Measurements from ENCODE around the gene PCP2. TPM values are rescaled to one million over a fixed set of nuclear protein-coding genes. Genes with fewer than 3 reads are reported as not detected.

Gene PCP2
- total RNA-seq, 3 donors from 2014 or later (not counting 1 experiment from before 2014, with no cell fraction given): 5.4 to 8.4 (median 7.7) TPM

DNA sequence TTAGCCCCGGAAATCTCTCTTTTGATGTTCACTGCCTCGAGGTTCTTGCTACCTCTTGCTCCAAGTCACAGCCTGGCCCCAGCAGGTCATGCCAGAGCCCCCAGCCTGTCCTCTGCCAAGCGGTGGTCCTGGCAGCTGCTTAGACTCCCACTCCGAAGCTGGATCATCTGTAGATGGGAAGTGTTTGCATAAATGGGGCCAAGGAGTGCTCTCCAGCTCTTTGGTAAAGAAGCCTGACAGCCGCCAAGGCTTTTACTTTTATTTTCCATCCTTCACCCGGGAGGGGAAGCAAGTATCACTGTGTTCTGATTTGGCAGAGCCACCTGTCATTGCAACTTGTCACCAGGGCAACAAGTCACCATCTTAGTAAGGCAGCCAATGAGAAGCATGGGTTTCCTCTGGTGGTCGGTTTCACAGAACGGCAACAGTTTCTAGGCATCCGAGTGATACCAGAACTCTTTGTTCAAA lies 24.7 kb upstream of the PCP2 start:
- WGBS (ENCODE audit: insufficient coverage): 29% methylated on average over 9 of the region's 9 CpGs
- H3K9me3 ChIP-seq (ENCODE audit: control insufficient read depth, insufficient read depth, low read length): no peaks in the 10 kb centered on the region
- H3K27ac ChIP-seq (ENCODE audit: low read length): peak overlapping the region; percentile 24
- peak in 2 of 3 donors; percentile 42 to 54 for ATAC-seq
- no peaks in the 10 kb centered on the region for H3K9me3 Mint-ChIP-seq
- peak in 1 of 2 donors; percentile 75 for DNase-seq
- no peaks in the 10 kb centered on the region for H3K27me3 Mint-ChIP-seq (ENCODE audit: low read depth in 2 of 2)
- H3K27me3 ChIP-seq (ENCODE audit: control insufficient read depth, insufficient read depth, low read length): no peaks in the 10 kb centered on the region
- TF ChIP-seq, protein P1, sequence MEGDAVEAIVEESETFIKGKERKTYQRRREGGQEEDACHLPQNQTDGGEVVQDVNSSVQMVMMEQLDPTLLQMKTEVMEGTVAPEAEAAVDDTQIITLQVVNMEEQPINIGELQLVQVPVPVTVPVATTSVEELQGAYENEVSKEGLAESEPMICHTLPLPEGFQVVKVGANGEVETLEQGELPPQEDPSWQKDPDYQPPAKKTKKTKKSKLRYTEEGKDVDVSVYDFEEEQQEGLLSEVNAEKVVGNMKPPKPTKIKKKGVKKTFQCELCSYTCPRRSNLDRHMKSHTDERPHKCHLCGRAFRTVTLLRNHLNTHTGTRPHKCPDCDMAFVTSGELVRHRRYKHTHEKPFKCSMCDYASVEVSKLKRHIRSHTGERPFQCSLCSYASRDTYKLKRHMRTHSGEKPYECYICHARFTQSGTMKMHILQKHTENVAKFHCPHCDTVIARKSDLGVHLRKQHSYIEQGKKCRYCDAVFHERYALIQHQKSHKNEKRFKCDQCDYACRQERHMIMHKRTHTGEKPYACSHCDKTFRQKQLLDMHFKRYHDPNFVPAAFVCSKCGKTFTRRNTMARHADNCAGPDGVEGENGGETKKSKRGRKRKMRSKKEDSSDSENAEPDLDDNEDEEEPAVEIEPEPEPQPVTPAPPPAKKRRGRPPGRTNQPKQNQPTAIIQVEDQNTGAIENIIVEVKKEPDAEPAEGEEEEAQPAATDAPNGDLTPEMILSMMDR (IDR thresholded peaks at IDR 0.05): no peak
- H3K4me3 Mint-ChIP-seq: no peak overlapping the region
- no peaks in the 10 kb centered on the region for H3K36me3 Mint-ChIP-seq
- H3K36me3 ChIP-seq (ENCODE audit: control insufficient read depth, insufficient read depth, low read length): no peaks in the 10 kb centered on the region
- intact Hi-C loops (cut with micrococcal nuclease): no loop called here
- H3K4me1 Mint-ChIP-seq: no peaks in the 10 kb centered on the region
- no peak overlapping the region for H3K4me3 ChIP-seq (ENCODE audit: low read length)
- H3K4me1 ChIP-seq (ENCODE audit: control insufficient read depth, insufficient read depth, low read length): peaks cover 15% of the 10 kb centered on the region
- no peak overlapping the region for H3K27ac Mint-ChIP-seq

DNA sequence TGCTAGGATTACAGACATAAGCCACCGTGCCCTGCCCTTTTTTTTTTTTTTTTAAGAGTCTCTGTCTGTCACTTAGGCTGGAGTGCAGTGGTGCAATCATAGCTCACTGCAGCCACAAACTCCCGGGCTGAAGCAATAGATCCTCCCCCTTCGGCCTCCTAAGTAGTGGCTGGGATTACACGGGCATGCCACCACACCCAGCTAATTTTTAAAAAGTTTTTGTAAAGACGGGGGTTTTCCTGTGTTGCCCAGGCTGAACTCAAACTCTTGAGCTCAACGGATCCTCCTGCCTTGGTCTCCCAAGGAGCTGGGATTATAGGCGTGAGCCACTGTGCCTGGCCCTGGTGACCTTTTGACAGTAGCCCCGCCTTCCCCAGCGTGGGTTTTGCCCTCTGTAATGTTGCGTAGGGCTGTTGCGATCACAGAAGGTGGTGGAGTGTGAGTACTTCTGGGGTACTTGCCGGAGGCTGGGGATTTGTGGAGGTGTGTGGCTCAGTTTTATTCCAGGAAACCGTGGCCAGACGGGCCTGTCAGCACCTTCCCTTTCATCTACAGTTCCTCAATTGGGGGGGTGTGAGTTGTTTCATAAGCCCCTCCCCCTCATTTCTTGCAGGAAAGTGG lies 23.7 kb upstream of the PCP2 start:
- H3K27ac ChIP-seq (ENCODE audit: low read length): peak overlapping the region; percentile 34
- Mint-ChIP-seq H3K4me1 (peaks cover 3 to 8% of the 10 kb centered on the region in 2 donors), H3K36me3 (no peaks in the 10 kb centered on the region), H3K27ac (no peak overlapping the region), H3K27me3 (ENCODE audit: low read depth in 2 of 2) (no peaks in the 10 kb centered on the region), H3K4me3 (no peak overlapping the region), H3K9me3 (no peaks in the 10 kb centered on the region)
- WGBS (ENCODE audit: insufficient coverage): 46% methylated on average over 12 of the region's 14 CpGs
- TF ChIP-seq, protein P1 (IDR thresholded peaks at IDR 0.05): no peak
- peak; percentile 44 to 51 (median 49) for ATAC-seq
- peaks cover 19% of the 10 kb centered on the region for H3K4me1 ChIP-seq (ENCODE audit: control insufficient read depth, insufficient read depth, low read length)
- peak in 1 of 2 donors; percentile 41 for DNase-seq
- H3K36me3 ChIP-seq (ENCODE audit: control insufficient read depth, insufficient read depth, low read length): no peaks in the 10 kb centered on the region
- no peaks in the 10 kb centered on the region for H3K27me3 ChIP-seq (ENCODE audit: control insufficient read depth, insufficient read depth, low read length)
- H3K9me3 ChIP-seq (ENCODE audit: control insufficient read depth, insufficient read depth, low read length): no peaks in the 10 kb centered on the region
- intact Hi-C loops (cut with micrococcal nuclease): no loop called here
- no peak overlapping the region for H3K4me3 ChIP-seq (ENCODE audit: low read length)

- H3K27ac Mint-ChIP-seq: peak overlapping the region in 1 of 2 donors; percentile 72
- no peaks in the 10 kb centered on the region for H3K36me3 Mint-ChIP-seq
- TF ChIP-seq, protein P1 (IDR thresholded peaks at IDR 0.05): no peak
Observed at GRCh38 chr19:7655581-7655980, 22.1 kb upstream of the PCP2 start.

GRCh38 chr19:7654401-7654800 lies 20.9 kb upstream of the PCP2 start:
- DNase-seq: no peak
- no peaks in the 10 kb centered on the region for H3K9me3 Mint-ChIP-seq
- H3K27ac Mint-ChIP-seq: no peak overlapping the region
- H3K27me3 Mint-ChIP-seq (ENCODE audit: low read depth in 2 of 2): no peaks in the 10 kb centered on the region
- TF ChIP-seq, protein P1 (IDR thresholded peaks at IDR 0.05): no peak
- WGBS (ENCODE audit: insufficient coverage): 89% methylated on average over 6 of the region's 8 CpGs
- no peaks in the 10 kb centered on the region for H3K9me3 ChIP-seq (ENCODE audit: control insufficient read depth, insufficient read depth, low read length)
- no peaks in the 10 kb centered on the region for H3K36me3 ChIP-seq (ENCODE audit: control insufficient read depth, insufficient read depth, low read length)
- H3K4me3 ChIP-seq (ENCODE audit: low read length): no peak overlapping the region
- intact Hi-C loops (cut with micrococcal nuclease): no loop called here
- peaks cover 25% of the 10 kb centered on the region for H3K4me1 ChIP-seq (ENCODE audit: control insufficient read depth, insufficient read depth, low read length)
- no peak overlapping the region for H3K4me3 Mint-ChIP-seq
- no peak overlapping the region for H3K27ac ChIP-seq (ENCODE audit: low read length)
- H3K4me1 Mint-ChIP-seq: peaks cover 5 to 10% of the 10 kb centered on the region in 2 donors
- no peaks in the 10 kb centered on the region for H3K36me3 Mint-ChIP-seq
- ATAC-seq: no peak
- H3K27me3 ChIP-seq (ENCODE audit: control insufficient read depth, insufficient read depth, low read length): no peaks in the 10 kb centered on the region

More at GRCh38 chr19:7655581-7655980, 22.1 kb upstream of the PCP2 start:
- Mint-ChIP-seq H3K27me3 (ENCODE audit: low read depth in 2 of 2) (no peaks in the 10 kb centered on the region), H3K9me3 (no peaks in the 10 kb centered on the region), H3K4me3 (no peak overlapping the region), H3K4me1 (peaks cover 5 to 10% of the 10 kb centered on the region in 2 donors)
- no peak for ATAC-seq
- Histone ChIP-seq H3K4me3 (ENCODE audit: low read length) (no peak overlapping the region), H3K36me3 (ENCODE audit: control insufficient read depth, insufficient read depth, low read length) (no peaks in the 10 kb centered on the region), H3K9me3 (ENCODE audit: control insufficient read depth, insufficient read depth, low read length) (no peaks in the 10 kb centered on the region), H3K27me3 (ENCODE audit: control insufficient read depth, insufficient read depth, low read length) (no peaks in the 10 kb centered on the region), H3K4me1 (ENCODE audit: control insufficient read depth, insufficient read depth, low read length) (peaks cover 25% of the 10 kb centered on the region), H3K27ac (ENCODE audit: low read length) (no peak overlapping the region)
- WGBS (ENCODE audit: insufficient coverage): 68% methylated on average over 8 of the region's 8 CpGs
- DNase-seq: no peak
- intact Hi-C loops (cut with micrococcal nuclease): no loop called here
